RWPE2 (cell line): Measurements from ENCODE around the gene TMEM154.
A peak's percentile ranks its signal among the peaks of the same experiment; 100 is the strongest.

Experiments used
- ATAC-seq: fragments of 200-7000 bp; cut with Tn5 transposase; 3 replicates; pipeline ENCODE4 v1.9.1; 2021; ENCODE audit warnings: low read depth
- DNase-seq: peaks from one replicate; pipeline ENCODE4 v3.0.0-alpha.2; 2020; ENCODE audit warnings: low spot score
- H3K27ac ChIP-seq: fragments of 450-650 bp; 2 replicates; pipeline ENCODE4 v1.5.1; 2017; ENCODE audit warnings: mild to moderate bottlenecking; ENCODE audit not compliant: poor library complexity, severe bottlenecking
- H3K27me3 ChIP-seq: fragments of 250-450 bp; sonication (Bioruptor Pico); 2 replicates; pipeline ENCODE4 v1.5.1; 2021; ENCODE audit warnings: mild to moderate bottlenecking, moderate library complexity; ENCODE audit not compliant: insufficient read depth, poor library complexity, severe bottlenecking
- H3K36me3 ChIP-seq: fragments of 250-450 bp; sonication (Bioruptor Pico); 2 replicates; pipeline ENCODE4 v1.5.1; 2020; ENCODE audit warnings: low read depth, mild to moderate bottlenecking, moderate library complexity
- H3K4me1 ChIP-seq: fragments of 250-450 bp; sonication (Bioruptor Pico); 2 replicates; pipeline ENCODE4 v1.5.1; 2021; ENCODE audit warnings: mild to moderate bottlenecking, moderate library complexity; ENCODE audit not compliant: insufficient read depth, poor library complexity, severe bottlenecking
- H3K4me3 ChIP-seq: fragments of 250-450 bp; sonication (Bioruptor Pico); 2 replicates; pipeline ENCODE4 v1.5.1; 2021; ENCODE audit warnings: mild to moderate bottlenecking, moderate library complexity; ENCODE audit not compliant: severe bottlenecking
- H3K9me3 ChIP-seq: fragments of 250-450 bp; sonication (Bioruptor Pico); 2 replicates; pipeline ENCODE4 v1.5.1; 2021; ENCODE audit warnings: mild to moderate bottlenecking, moderate library complexity; ENCODE audit not compliant: severe bottlenecking
- TF ChIP-seq, protein P1 (sequence below): fragments of 450-650 bp; IDR thresholded peaks from one replicate; pipeline ENCODE4 v1.5.1; 2017; ENCODE audit warnings: mild to moderate bottlenecking, moderate library complexity; ENCODE audit not compliant: poor library complexity, severe bottlenecking

TMEM154 gene

GRCh38 chr4:152640058-152640921 lies 39.5 kb downstream of the TMEM154 start:
- no peak for ATAC-seq
- peaks cover 4% of the 10 kb centered on the region for H3K4me1 ChIP-seq

GRCh38 chr4:152635851-152636250 lies 43.9 kb downstream of the TMEM154 start:
- TF ChIP-seq, protein P1, sequence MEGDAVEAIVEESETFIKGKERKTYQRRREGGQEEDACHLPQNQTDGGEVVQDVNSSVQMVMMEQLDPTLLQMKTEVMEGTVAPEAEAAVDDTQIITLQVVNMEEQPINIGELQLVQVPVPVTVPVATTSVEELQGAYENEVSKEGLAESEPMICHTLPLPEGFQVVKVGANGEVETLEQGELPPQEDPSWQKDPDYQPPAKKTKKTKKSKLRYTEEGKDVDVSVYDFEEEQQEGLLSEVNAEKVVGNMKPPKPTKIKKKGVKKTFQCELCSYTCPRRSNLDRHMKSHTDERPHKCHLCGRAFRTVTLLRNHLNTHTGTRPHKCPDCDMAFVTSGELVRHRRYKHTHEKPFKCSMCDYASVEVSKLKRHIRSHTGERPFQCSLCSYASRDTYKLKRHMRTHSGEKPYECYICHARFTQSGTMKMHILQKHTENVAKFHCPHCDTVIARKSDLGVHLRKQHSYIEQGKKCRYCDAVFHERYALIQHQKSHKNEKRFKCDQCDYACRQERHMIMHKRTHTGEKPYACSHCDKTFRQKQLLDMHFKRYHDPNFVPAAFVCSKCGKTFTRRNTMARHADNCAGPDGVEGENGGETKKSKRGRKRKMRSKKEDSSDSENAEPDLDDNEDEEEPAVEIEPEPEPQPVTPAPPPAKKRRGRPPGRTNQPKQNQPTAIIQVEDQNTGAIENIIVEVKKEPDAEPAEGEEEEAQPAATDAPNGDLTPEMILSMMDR: no peak
- H3K27ac ChIP-seq: no peak overlapping the region
- no peak for DNase-seq
- H3K4me1 ChIP-seq: peaks cover 24% of the 10 kb centered on the region
- H3K4me3 ChIP-seq: no peak overlapping the region
- no peak for ATAC-seq
- H3K27me3 ChIP-seq: no peaks in the 10 kb centered on the region
- no peaks in the 10 kb centered on the region for H3K9me3 ChIP-seq
- peaks cover 97% of the 10 kb centered on the region for H3K36me3 ChIP-seq

More at GRCh38 chr4:152640058-152640921, 39.5 kb downstream of the TMEM154 start:
- Histone ChIP-seq H3K27me3 (no peaks in the 10 kb centered on the region), H3K9me3 (no peaks in the 10 kb centered on the region), H3K27ac (no peak overlapping the region), H3K36me3 (peaks cover 91% of the 10 kb centered on the region), H3K4me3 (no peak overlapping the region)
- TF ChIP-seq, protein P1: peak; percentile 78
- no peak for DNase-seq

DNA sequence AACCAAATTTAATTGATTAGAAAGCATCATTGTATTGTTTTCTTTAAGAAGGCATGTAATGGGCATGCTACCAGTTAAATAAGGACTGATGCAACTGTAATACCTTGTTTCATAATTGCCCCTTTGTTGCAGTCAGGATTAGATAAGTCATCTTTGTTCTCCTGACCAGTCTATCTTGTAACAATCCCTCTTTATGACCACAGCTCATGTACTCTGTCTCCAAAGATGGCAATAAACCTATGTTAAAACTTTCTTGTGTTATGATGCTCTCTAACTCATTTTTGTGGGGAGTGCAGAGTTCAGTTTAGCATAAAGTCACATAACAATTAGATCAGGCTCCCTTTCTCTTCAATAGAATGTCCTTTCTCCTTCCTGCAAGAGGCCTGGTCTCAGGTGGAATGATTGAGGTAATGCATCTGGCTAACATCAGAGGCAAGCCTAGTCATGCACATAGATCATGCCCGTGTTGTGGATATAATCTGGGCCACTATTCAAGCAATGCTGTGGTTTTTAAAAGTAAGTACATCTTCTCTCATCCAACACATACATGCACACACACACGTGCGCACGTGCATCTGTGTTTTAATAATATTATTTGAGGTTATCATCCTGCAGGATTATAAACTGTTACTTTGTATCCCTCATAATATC lies 45.6 kb downstream of the TMEM154 start:
- H3K36me3 ChIP-seq: peaks cover 97% of the 10 kb centered on the region
- H3K27ac ChIP-seq: peak overlapping the region; percentile 35
- TF ChIP-seq, protein P1: no peak
- H3K27me3 ChIP-seq: no peaks in the 10 kb centered on the region
- H3K9me3 ChIP-seq: no peaks in the 10 kb centered on the region
- H3K4me3 ChIP-seq: no peak overlapping the region
- DNase-seq (no peak), ATAC-seq (peak; percentile 83)
- H3K4me1 ChIP-seq: peaks cover 24% of the 10 kb centered on the region

DNA sequence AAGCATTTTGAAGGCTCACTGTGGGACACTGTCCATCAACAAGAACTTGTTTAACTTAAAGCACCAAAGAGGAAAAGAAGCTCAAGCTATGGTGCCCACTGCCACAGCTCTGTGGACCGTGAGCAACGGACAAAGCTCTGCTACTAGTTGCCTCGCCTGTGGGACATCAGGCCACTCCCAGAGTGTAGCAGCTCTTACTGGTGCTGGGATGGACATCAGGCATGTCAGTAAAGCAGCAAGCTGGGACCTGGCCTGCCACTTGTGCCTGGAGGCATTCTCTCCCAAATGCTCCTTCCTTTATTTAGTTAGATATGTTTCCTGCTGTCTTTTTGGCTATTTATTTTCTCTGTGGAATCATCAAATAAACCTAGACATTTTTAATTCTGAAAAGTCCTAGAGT lies 46.7 kb downstream of the TMEM154 start:
- no peaks in the 10 kb centered on the region for H3K27me3 ChIP-seq
- ATAC-seq: no peak
- H3K9me3 ChIP-seq: no peaks in the 10 kb centered on the region
- H3K4me3 ChIP-seq: no peak overlapping the region
- peaks cover 93% of the 10 kb centered on the region for H3K36me3 ChIP-seq
- TF ChIP-seq, protein P1: no peak
- peaks cover 24% of the 10 kb centered on the region for H3K4me1 ChIP-seq
- peak overlapping the region; percentile 35 for H3K27ac ChIP-seq
- no peak for DNase-seq

DNA sequence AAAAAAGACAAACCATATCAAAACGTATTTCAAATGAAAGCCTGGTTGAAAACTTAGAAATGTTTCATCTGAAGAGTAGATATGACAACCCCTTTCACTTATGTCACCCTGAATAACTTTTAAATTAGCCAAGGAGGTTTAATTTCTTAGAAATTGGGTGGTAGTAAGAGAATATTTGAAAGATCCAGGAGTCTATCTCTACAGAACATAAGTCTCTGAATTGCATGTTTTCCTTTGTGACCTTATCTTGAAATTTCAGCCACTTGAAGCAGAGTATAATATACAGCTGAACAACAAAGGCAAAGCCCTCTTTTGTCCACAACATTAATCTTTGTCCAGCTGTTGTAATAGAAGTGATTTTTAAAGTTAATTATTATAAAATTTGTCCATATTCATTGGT lies 49.5 kb downstream of the TMEM154 start:
- DNase-seq (no peak), ATAC-seq (no peak)
- H3K4me3 ChIP-seq: no peak overlapping the region
- H3K4me1 ChIP-seq: peaks cover 20% of the 10 kb centered on the region
- H3K27ac ChIP-seq: no peak overlapping the region
- TF ChIP-seq, protein P1: no peak
- no peaks in the 10 kb centered on the region for H3K9me3 ChIP-seq
- H3K36me3 ChIP-seq: peaks cover 88% of the 10 kb centered on the region
- H3K27me3 ChIP-seq: no peaks in the 10 kb centered on the region
